ENCODE measurements around the gene BCL2L13.
"Not testable (repeated sequence)": the region's sequence is repeated elsewhere in the genome, so short reads cannot be mapped to it uniquely, and the experiment has no call there.

BCL2L13 gene

DNA sequence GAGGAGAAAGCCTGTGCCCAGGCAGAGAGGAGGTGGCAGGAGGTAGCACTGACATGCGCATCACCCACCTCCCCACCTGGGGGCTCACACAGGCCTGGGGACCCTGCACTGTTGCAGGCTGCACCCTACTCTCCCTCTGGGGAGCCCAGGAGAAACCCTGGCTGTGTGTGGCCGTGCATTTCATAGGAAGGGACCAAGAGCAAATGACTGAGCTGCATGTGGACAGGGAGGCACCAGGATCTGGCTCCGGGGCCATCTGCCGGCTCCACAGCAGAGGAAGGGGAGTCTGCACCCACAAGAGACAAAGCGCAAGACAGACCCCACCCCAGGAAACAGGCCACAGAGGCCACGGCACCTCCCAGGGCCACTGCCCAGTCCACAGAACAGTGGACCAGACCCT, 113.0 kb downstream of the BCL2L13 start:
- no peak overlapping the region for H3K4me3 ChIP-seq (replicated peaks; ENCODE audit: low read depth, low read length)
- TF ChIP-seq, protein P1, sequence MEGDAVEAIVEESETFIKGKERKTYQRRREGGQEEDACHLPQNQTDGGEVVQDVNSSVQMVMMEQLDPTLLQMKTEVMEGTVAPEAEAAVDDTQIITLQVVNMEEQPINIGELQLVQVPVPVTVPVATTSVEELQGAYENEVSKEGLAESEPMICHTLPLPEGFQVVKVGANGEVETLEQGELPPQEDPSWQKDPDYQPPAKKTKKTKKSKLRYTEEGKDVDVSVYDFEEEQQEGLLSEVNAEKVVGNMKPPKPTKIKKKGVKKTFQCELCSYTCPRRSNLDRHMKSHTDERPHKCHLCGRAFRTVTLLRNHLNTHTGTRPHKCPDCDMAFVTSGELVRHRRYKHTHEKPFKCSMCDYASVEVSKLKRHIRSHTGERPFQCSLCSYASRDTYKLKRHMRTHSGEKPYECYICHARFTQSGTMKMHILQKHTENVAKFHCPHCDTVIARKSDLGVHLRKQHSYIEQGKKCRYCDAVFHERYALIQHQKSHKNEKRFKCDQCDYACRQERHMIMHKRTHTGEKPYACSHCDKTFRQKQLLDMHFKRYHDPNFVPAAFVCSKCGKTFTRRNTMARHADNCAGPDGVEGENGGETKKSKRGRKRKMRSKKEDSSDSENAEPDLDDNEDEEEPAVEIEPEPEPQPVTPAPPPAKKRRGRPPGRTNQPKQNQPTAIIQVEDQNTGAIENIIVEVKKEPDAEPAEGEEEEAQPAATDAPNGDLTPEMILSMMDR (IDR thresholded peaks at IDR 0.05; ENCODE audit: low read depth, low read length, missing control alignments) = no peak
- no peak for DNase-seq (ENCODE audit: extremely low read depth, low read depth)

DNA sequence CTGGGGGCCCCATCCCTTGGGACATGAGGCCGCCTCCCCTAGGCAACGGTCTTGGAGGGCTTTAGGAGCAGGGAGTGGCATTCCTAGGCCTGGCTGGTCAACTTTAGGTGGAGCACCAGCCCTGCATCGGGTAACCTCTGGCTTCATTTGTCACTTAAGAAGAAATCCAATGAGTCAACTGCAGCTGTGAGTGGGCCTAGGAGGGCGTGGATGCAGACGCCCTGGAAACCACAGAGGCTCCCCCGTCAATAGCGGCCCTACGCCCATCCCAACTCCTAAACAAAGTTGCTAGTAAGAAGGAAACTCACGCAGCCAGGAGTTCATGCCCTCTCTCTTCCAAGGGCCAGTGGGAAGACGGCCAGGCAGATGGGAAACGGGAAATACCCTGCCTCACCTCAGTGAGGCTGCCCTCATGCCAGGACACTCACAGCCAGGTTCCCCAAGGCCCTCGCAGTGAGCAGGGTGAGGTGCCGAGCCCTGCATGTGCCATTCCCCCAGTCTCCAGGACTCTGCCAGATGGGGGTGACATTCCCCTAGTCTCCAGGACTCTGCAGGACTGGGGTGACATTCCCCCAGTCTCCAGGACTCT, 114.9 kb downstream of the BCL2L13 start:
- DNase-seq (ENCODE audit: extremely low read depth, low read depth) = no peak
- H3K4me3 ChIP-seq (replicated peaks; ENCODE audit: low read depth, low read length) = no peak overlapping the region
- TF ChIP-seq, protein P1 (IDR thresholded peaks at IDR 0.05; ENCODE audit: low read depth, low read length, missing control alignments) = no peak

DNA sequence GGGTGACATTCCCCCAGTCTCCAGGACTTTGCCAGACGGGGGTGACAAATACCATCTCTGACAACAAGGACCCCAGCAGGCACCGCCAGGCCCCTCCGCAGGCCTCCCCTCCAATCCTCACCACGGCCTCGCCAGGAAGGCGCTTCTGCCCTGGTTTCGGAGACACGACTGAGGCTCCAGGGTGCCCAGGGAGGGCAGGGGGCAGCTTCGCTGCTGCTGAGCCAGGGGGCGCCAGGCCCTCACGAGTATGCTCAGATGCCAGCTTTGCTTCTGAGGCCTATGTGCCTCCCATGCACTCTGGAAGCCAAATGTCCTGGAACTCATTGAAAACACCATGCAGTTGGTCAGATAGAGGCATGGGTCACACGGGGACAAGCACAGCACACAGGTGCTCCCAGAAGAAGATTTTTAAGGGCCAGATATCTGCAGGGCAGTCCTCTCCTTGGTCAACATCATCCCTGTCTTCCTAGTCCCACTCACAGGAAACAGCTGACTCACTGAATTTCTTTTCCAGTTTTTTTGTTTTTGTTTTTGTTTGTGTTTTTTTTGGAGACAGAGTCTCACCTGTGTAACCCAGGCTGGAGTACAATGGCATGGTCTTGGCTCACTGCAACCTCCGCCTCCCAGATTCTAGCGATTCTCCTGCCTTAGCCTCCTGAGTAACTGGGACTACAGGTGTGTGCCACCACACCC, 115.8 kb downstream of the BCL2L13 start:
- no peak for DNase-seq (ENCODE audit: extremely low read depth, low read depth)

DNA sequence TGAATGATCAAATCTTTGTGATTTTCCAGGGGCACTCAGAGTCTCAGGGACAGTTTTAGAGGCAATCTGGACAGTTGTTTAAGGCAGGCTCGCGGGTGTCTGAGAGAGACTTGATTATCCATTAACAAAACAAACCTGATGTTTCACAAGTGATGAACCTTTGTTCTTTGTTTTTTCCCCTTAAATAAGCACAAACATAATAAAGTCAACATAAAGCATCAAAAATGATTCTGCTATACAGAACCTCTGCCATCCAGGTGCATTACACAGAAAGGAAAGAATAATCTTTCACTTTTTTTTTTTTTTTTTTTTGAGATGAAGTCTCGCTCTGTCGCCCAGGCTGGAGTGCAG, 122.6 kb downstream of the BCL2L13 start:
- TF ChIP-seq, protein P1 (IDR thresholded peaks at IDR 0.05; ENCODE audit: low read depth, low read length, missing control alignments) = no peak
- DNase-seq (ENCODE audit: extremely low read depth, low read depth) = no peak
- H3K4me3 ChIP-seq (replicated peaks; ENCODE audit: low read depth, low read length) = no peak overlapping the region

More for the DNA sequence above, 115.8 kb downstream of the BCL2L13 start:
- TF ChIP-seq, protein P1 (IDR thresholded peaks at IDR 0.05; ENCODE audit: low read depth, low read length, missing control alignments) = peak; percentile 22
- no peak overlapping the region for H3K4me3 ChIP-seq (replicated peaks; ENCODE audit: low read depth, low read length)

DNA sequence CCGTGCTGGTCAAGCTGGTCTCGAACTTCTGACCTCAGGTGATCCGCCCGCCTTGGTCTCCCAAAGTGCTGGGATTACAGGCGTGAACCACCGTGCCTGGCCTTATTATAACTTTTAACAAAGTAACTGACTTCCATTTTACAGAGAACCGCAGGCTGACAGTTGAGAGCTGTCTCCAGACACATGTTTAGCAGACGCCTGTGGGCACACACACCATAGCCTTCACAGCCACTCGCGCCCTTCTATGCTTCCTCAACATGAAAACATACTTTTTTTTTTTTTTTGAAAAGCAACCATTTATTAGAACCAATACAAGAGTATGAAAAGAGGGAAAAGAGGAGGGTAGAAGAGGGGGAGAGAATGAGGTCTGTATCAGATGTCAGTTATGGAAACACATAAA, 124.9 kb downstream of the BCL2L13 start:
- not testable (repeated sequence) for H3K4me3 ChIP-seq (replicated peaks; ENCODE audit: low read depth, low read length); DNase-seq (ENCODE audit: extremely low read depth, low read depth)

DNA sequence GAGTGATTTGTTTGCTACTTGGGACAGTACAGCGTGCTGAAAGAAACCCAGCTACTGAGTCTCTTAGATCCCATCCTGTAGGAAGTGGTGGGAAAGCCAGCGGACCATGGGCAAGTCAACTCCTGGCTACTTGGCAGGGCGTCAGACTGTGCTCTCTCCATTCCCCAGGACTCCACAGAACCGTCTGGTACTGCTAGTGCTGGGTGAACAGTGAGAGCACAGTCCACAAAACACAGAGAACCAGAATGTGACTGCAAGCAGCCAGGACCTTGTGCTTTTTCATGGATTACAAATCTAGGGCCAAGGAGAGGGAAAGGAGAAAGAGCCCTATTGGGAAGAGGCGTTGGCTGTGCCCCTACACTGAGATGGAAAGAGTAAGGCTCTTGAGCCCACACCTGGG, 125.5 kb downstream of the BCL2L13 start:
- TF ChIP-seq, protein P1 (IDR thresholded peaks at IDR 0.05; ENCODE audit: low read depth, low read length, missing control alignments) = no peak
- no peak overlapping the region for H3K4me3 ChIP-seq (replicated peaks; ENCODE audit: low read depth, low read length)
- DNase-seq (ENCODE audit: extremely low read depth, low read depth) = no peak

DNA sequence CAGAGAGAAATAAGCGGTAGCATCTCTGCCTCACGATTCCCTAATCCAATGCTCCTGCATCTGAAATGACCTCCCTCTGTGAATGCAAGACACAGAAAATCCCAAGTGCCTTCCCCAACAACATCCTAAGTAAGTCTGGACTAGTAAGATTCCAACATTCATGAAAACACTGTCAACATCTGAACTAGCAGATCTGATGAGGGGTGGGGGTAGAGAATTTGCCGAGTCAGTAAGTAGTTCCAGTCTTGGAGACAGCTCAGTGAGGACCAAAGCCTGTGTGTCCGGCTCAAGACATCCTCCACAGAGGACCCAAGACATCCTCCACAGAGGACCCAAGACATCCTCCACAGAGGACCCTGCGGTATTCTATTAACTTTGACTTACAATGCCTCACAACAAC, 126.3 kb downstream of the BCL2L13 start:
- not testable (repeated sequence) for DNase-seq (ENCODE audit: extremely low read depth, low read depth); H3K4me3 ChIP-seq (replicated peaks; ENCODE audit: low read depth, low read length)
